ENCODE measurements around the gene LEMD2. TPM values are rescaled to one million over a fixed set of nuclear protein-coding genes. Genes with fewer than 3 reads are reported as not detected.

Gene LEMD2
- total and polyA plus RNA-seq, 2 experiments from 2014 or later = 21.5 to 67.5 TPM

GRCh38 chr6:33776186-33776585, 12.7 kb downstream of the LEMD2 start:
- Histone ChIP-seq H3K36me3 (ENCODE audit: low read depth) (peaks cover 53% of the 10 kb centered on the region), H3K27ac (no peak overlapping the region), H3K4me3 (no peak overlapping the region), H2AFZ (no peak overlapping the region), H3F3A (ENCODE audit: insufficient read depth) (peaks cover 28% of the 10 kb centered on the region), H3K9me2 (ENCODE audit: insufficient read depth) (no peaks in the 10 kb centered on the region), H3K4me2 (ENCODE audit: unreplicated experiment) (no peak overlapping the region), H3K79me2 (ENCODE audit: insufficient read depth) (0 out of 2 replicates have a peak, but pooled peaks cover 3% of the 10 kb centered on the region), H4K20me1 (ENCODE audit: insufficient read depth) (no peaks in the 10 kb centered on the region), H3K4me1 (ENCODE audit: insufficient read depth) (peaks cover 20% of the 10 kb centered on the region), H3K27me3 (replicated peaks; ENCODE audit: insufficient read depth) (no peaks in the 10 kb centered on the region), H3K9ac (no peak overlapping the region), H3K9me3 (ENCODE audit: low read depth) (no peaks in the 10 kb centered on the region)
- no peak for TF ChIP-seq EZH2 (IDR thresholded peaks at IDR 0.05; ENCODE audit: insufficient read depth, poor library complexity, severe bottlenecking)
- WGBS, 2 experiments (ENCODE audit: low coverage in 1 of 2, low lambda C conversion rate in 2 of 2, missing lambda C conversion rate in 2 of 2) = 96 to 100% methylated on average over 4 of the region's 4 CpGs
- no peak for DNase-seq
- in situ Hi-C loops (cut with MboI) = loop anchor here (10.0 kb wide), 1 partner anchor 249 kb away; no protein-coding TSS in a partner anchor

DNA sequence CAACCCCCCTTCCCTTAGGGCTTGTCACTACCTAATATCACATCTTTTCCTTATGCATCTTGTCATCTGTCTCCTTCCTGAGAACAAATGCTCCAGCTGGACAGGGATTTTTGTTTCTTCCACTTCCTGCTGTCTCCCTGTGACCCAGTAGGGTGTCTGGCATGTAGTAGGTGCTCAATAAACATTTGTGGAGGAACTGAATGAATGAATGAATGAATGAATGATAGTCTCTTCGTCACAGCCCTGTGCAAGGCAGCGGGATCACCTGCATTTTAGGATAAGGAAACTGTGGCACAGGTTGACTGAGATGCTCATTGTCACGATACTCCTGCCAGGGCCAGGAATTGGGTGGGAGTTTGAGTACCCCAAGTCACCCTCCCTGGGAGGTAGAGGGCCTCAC, 14.2 kb downstream of the LEMD2 start:
- Histone ChIP-seq H3K27me3 (replicated peaks; ENCODE audit: insufficient read depth) (no peaks in the 10 kb centered on the region), H3F3A (ENCODE audit: insufficient read depth) (peaks cover 34% of the 10 kb centered on the region), H2AFZ (no peak overlapping the region), H3K9ac (no peak overlapping the region), H4K20me1 (ENCODE audit: insufficient read depth) (no peaks in the 10 kb centered on the region), H3K27ac (no peak overlapping the region), H3K4me2 (ENCODE audit: unreplicated experiment) (no peak overlapping the region), H3K9me3 (ENCODE audit: low read depth) (no peaks in the 10 kb centered on the region), H3K79me2 (ENCODE audit: insufficient read depth) (0 out of 2 replicates have a peak, but pooled peaks cover 3% of the 10 kb centered on the region), H3K9me2 (ENCODE audit: insufficient read depth) (no peaks in the 10 kb centered on the region), H3K4me3 (no peak overlapping the region), H3K36me3 (ENCODE audit: low read depth) (peaks cover 39% of the 10 kb centered on the region), H3K4me1 (ENCODE audit: insufficient read depth) (peaks cover 29% of the 10 kb centered on the region)
- in situ Hi-C loops (cut with MboI) = loop anchor here (10.0 kb wide), 1 partner anchor 250 kb away; no protein-coding TSS in a partner anchor
- DNase-seq = no peak
- TF ChIP-seq EZH2phosphoT487 (IDR thresholded peaks at IDR 0.05; ENCODE audit: insufficient read depth, low read depth) (no peak), EZH2 (IDR thresholded peaks at IDR 0.05; ENCODE audit: insufficient read depth, poor library complexity, severe bottlenecking) (no peak)
- 97 to 100% methylated on average over 3 of the region's 3 CpGs for WGBS, 2 experiments (ENCODE audit: low coverage in 1 of 2, low lambda C conversion rate in 2 of 2, missing lambda C conversion rate in 2 of 2)

DNA sequence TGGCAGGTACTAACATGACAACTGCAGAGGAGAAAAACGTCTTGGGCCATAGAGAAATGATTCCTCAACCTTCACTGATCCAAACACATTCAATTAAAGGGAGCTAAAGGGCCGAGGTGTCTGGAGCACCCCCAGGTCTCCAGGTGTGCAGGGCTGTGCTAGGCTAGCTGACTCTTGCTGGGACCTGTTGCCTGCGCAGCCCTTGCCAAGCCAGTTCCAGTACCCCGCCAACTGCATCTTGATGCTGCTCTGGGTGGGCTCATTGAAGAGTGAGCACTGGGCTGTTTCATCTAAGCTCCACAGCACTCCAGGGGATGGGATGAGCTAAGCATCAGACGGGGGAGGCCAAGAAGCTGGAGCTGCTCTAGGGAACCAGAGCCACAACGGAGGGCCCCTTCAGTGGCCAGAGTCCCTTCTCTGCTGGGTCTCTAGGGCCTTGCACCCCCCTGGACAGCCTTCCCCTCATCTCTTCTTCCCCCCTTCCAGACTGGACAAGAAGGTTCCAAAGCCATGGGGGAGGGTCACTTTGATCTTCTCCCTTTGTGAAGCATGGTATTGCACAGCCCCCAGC, 15.9 kb downstream of the LEMD2 start:
- Histone ChIP-seq H3K79me2 (ENCODE audit: insufficient read depth) (0 out of 2 replicates have a peak, but pooled peaks cover 3% of the 10 kb centered on the region), H3K4me3 (no peak overlapping the region), H3K9me2 (ENCODE audit: insufficient read depth) (no peaks in the 10 kb centered on the region), H3F3A (ENCODE audit: insufficient read depth) (peaks cover 34% of the 10 kb centered on the region), H3K27ac (0 out of 2 replicates have a peak overlapping the region, but pooled peaks have one; percentile 84), H3K4me2 (ENCODE audit: unreplicated experiment) (no peak overlapping the region), H3K4me1 (ENCODE audit: insufficient read depth) (peaks cover 35% of the 10 kb centered on the region), H3K27me3 (replicated peaks; ENCODE audit: insufficient read depth) (no peaks in the 10 kb centered on the region), H4K20me1 (ENCODE audit: insufficient read depth) (no peaks in the 10 kb centered on the region), H3K36me3 (ENCODE audit: low read depth) (peaks cover 23% of the 10 kb centered on the region), H3K9ac (no peak overlapping the region), H2AFZ (no peak overlapping the region), H3K9me3 (ENCODE audit: low read depth) (no peaks in the 10 kb centered on the region)
- 66 to 73% methylated on average over 6 of the region's 6 CpGs for WGBS, 2 experiments (ENCODE audit: low coverage in 1 of 2, low lambda C conversion rate in 2 of 2, missing lambda C conversion rate in 2 of 2)
- TF ChIP-seq EZH2phosphoT487 (IDR thresholded peaks at IDR 0.05; ENCODE audit: insufficient read depth, low read depth) = no peak
- TF ChIP-seq EZH2 (IDR thresholded peaks at IDR 0.05; ENCODE audit: insufficient read depth, poor library complexity, severe bottlenecking) = no peak
- in situ Hi-C loops (cut with MboI) = loop anchor here (10.0 kb wide), 1 partner anchor 252 kb away; no protein-coding TSS in a partner anchor
- DNase-seq = no peak

GRCh38 chr6:33772082-33772830, 16.7 kb downstream of the LEMD2 start:
- WGBS, 2 experiments (ENCODE audit: low coverage in 1 of 2, low lambda C conversion rate in 2 of 2, missing lambda C conversion rate in 2 of 2) = 58 to 60% methylated on average over 24 of the region's 24 CpGs
- in situ Hi-C loops (cut with MboI) = loop anchor here (10.0 kb wide), 1 partner anchor 253 kb away; no protein-coding TSS in a partner anchor
- peak; percentile 57 for DNase-seq
- Histone ChIP-seq H3K27ac (peak overlapping the region; percentile 84), H3F3A (ENCODE audit: insufficient read depth) (peaks cover 34% of the 10 kb centered on the region), H3K9me2 (ENCODE audit: insufficient read depth) (no peaks in the 10 kb centered on the region), H3K36me3 (ENCODE audit: low read depth) (peaks cover 16% of the 10 kb centered on the region), H3K9ac (peak overlapping the region; percentile 61), H3K27me3 (replicated peaks; ENCODE audit: insufficient read depth) (no peaks in the 10 kb centered on the region), H3K4me2 (ENCODE audit: unreplicated experiment) (peak overlapping the region; percentile 79), H3K9me3 (ENCODE audit: low read depth) (no peaks in the 10 kb centered on the region), H3K4me1 (ENCODE audit: insufficient read depth) (peaks cover 35% of the 10 kb centered on the region), H3K79me2 (ENCODE audit: insufficient read depth) (0 out of 2 replicates have a peak, but pooled peaks cover 3% of the 10 kb centered on the region), H3K4me3 (peak overlapping the region; percentile 21; the same call in 1 of the 2 replicates), H2AFZ (no peak overlapping the region), H4K20me1 (ENCODE audit: insufficient read depth) (no peaks in the 10 kb centered on the region)
- no peak for TF ChIP-seq EZH2phosphoT487 (IDR thresholded peaks at IDR 0.05; ENCODE audit: insufficient read depth, low read depth)
- TF ChIP-seq EZH2 (IDR thresholded peaks at IDR 0.05; ENCODE audit: insufficient read depth, poor library complexity, severe bottlenecking) = no peak
